GM12891 (cell line): ENCODE results near the gene C16orf74.
A peak's percentile ranks its signal among the peaks of the same experiment; 100 is the strongest.

Experiments
- DNase-seq: peaks from one replicate; pipeline ENCODE4 v3.0.0; 2011; ENCODE audit warnings: low spot score; ENCODE audit not compliant: insufficient read length
- FAIRE-seq: peaks from 2 replicates; lab custom pipeline; 2011; peaks lifted over from hg19 to GRCh38; lab: Jason Lieb, UNC
- PAX5 ChIP-seq: IDR thresholded peaks from 2 replicates; pipeline ENCODE4 v1.6.1; 2011; ENCODE audit warnings: low read length, moderate library complexity, mild to moderate bottlenecking; ENCODE audit not compliant: insufficient read depth, severe bottlenecking
- POLR2A ChIP-seq: IDR thresholded peaks from 2 replicates; pipeline ENCODE4 v1.6.1; 2011; ENCODE audit warnings: low read depth, low read length, control low read depth
- POLR2AphosphoS5 ChIP-seq: IDR thresholded peaks from 2 replicates; pipeline ENCODE4 v1.6.1; 2011; ENCODE audit warnings: low read depth, low read length, control low read depth
- POU2F2 ChIP-seq: IDR thresholded peaks from 2 replicates; pipeline ENCODE4 v1.6.1; 2011; ENCODE audit warnings: low read depth, mild to moderate bottlenecking, control low read depth, low read length, moderate library complexity
- SPI1 ChIP-seq: IDR thresholded peaks from 2 replicates; pipeline ENCODE4 v1.6.1; 2011; ENCODE audit warnings: low read depth, low read length, control low read depth
- TAF1 ChIP-seq: IDR thresholded peaks from 2 replicates; pipeline ENCODE4 v1.6.1; 2011; ENCODE audit warnings: low read depth, low read length, control low read depth

The C16orf74 gene

GRCh38 chr16:85687651-85688471, 63.0 kb downstream of the C16orf74 start:
- no peak for DNase-seq
- TF ChIP-seq POLR2AphosphoS5 = no peak
- FAIRE-seq = no peak

GRCh38 chr16:85686912-85687591, 63.8 kb downstream of the C16orf74 start:
- DNase-seq (no peak), FAIRE-seq (no peak)
- TF ChIP-seq POU2F2 (no peak), POLR2AphosphoS5 (no peak), SPI1 (no peak), PAX5 (no peak), POLR2A (no peak), TAF1 (no peak)

- TF ChIP-seq PAX5 = no peak
- no peak for TF ChIP-seq POLR2A
- no peak for TF ChIP-seq SPI1
- no peak for TF ChIP-seq POLR2AphosphoS5
- TF ChIP-seq POU2F2 = no peak
- no peak for TF ChIP-seq TAF1
- FAIRE-seq (no peak), DNase-seq (no peak)
Measured at GRCh38 chr16:85685251-85685650, 65.6 kb downstream of the C16orf74 start.

GRCh38 chr16:85683363-85683762, 67.5 kb downstream of the C16orf74 start:
- FAIRE-seq (no peak), DNase-seq (no peak)
- TF ChIP-seq POLR2A = no peak
- TF ChIP-seq PAX5 = no peak
- TF ChIP-seq POLR2AphosphoS5 = no peak
- no peak for TF ChIP-seq SPI1
- TF ChIP-seq TAF1 = no peak
- no peak for TF ChIP-seq POU2F2

GRCh38 chr16:85682516-85682915, 68.4 kb downstream of the C16orf74 start:
- TF ChIP-seq POLR2A (no peak), POU2F2 (no peak), TAF1 (no peak), POLR2AphosphoS5 (no peak), PAX5 (no peak), SPI1 (no peak)
- DNase-seq (no peak), FAIRE-seq (no peak)

GRCh38 chr16:85681255-85681654, 69.6 kb downstream of the C16orf74 start:
- TF ChIP-seq POLR2AphosphoS5 (no peak), PAX5 (no peak), POU2F2 (no peak), SPI1 (no peak), POLR2A (no peak), TAF1 (no peak)
- DNase-seq (no peak), FAIRE-seq (no peak)

GRCh38 chr16:85680352-85680944, 70.4 kb downstream of the C16orf74 start:
- FAIRE-seq (peak; percentile 20), DNase-seq (no peak)
- TF ChIP-seq POU2F2 (0 out of 2 replicates have a peak, but pooled peaks have one; percentile 45), POLR2AphosphoS5 (no peak)

- no peak for TF ChIP-seq POLR2AphosphoS5
- TF ChIP-seq PAX5 = no peak
- TF ChIP-seq POLR2A = no peak
- no peak for TF ChIP-seq SPI1
- TF ChIP-seq TAF1 = no peak
- TF ChIP-seq POU2F2 = no peak
- no peak for FAIRE-seq
- no peak for DNase-seq
Measured at GRCh38 chr16:85679870-85680269, 71.0 kb downstream of the C16orf74 start.

- no peak for DNase-seq
- FAIRE-seq = no peak
- TF ChIP-seq POLR2A (no peak), TAF1 (no peak), PAX5 (no peak), SPI1 (no peak), POU2F2 (no peak), POLR2AphosphoS5 (no peak)
Measured at GRCh38 chr16:85678821-85679220, 72.1 kb downstream of the C16orf74 start.

GRCh38 chr16:85678016-85678415, 72.9 kb downstream of the C16orf74 start:
- DNase-seq (no peak), FAIRE-seq (no peak)
- no peak for TF ChIP-seq TAF1
- TF ChIP-seq PAX5 = no peak
- TF ChIP-seq POLR2AphosphoS5 = no peak
- TF ChIP-seq POU2F2 = no peak
- no peak for TF ChIP-seq POLR2A
- TF ChIP-seq SPI1 = no peak

- no peak for TF ChIP-seq POLR2A
- TF ChIP-seq PAX5 = no peak
- TF ChIP-seq POLR2AphosphoS5 = no peak
- TF ChIP-seq SPI1 = no peak
- FAIRE-seq = no peak
- DNase-seq = no peak
Measured at GRCh38 chr16:85677383-85677967, 73.4 kb downstream of the C16orf74 start.
